Hepatocyte (in vitro differentiated cells): ENCODE results near the gene TRMT2A.

ENCODE experiments used
- EZH2 ChIP-seq: fragments of 200-600 bp; sonication (generic); IDR thresholded peaks from 2 replicates; pipeline ENCODE4 v1.6.1; 2016; ENCODE audit warnings: antibody characterized with exemption, mild to moderate bottlenecking, borderline replicate concordance
- TF ChIP-seq, protein P1 (sequence below): fragments of 200-600 bp; sonication (generic); IDR thresholded peaks from 2 replicates; pipeline ENCODE4 v1.5.1; 2016; ENCODE audit warnings: antibody characterized with exemption, mild to moderate bottlenecking; ENCODE audit not compliant: poor library complexity

DNA sequence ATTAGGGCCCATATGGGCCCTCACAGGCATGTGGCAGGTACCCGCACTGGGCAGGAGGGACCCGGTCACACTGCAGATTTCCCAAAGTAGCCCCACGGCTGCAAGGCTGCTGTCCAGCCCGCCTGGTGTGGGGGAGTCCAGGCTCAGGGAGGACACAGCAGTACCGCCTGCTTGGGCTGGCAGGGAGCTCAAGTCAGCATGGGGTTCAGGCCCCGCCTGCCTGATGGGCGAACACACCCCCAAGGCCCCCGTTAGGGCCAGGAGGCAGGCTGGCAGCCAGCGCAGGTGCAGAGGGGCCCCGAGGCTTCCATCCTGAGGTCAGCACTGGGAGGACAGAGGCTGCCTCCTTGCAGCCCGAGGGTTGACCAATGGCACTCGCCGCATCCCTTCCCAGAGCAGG, 20.1 kb upstream of the TRMT2A start:
- TF ChIP-seq, protein P1, sequence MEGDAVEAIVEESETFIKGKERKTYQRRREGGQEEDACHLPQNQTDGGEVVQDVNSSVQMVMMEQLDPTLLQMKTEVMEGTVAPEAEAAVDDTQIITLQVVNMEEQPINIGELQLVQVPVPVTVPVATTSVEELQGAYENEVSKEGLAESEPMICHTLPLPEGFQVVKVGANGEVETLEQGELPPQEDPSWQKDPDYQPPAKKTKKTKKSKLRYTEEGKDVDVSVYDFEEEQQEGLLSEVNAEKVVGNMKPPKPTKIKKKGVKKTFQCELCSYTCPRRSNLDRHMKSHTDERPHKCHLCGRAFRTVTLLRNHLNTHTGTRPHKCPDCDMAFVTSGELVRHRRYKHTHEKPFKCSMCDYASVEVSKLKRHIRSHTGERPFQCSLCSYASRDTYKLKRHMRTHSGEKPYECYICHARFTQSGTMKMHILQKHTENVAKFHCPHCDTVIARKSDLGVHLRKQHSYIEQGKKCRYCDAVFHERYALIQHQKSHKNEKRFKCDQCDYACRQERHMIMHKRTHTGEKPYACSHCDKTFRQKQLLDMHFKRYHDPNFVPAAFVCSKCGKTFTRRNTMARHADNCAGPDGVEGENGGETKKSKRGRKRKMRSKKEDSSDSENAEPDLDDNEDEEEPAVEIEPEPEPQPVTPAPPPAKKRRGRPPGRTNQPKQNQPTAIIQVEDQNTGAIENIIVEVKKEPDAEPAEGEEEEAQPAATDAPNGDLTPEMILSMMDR = no peak
- TF ChIP-seq EZH2 = no peak
